SK-N-SH (cell line): ENCODE results near the gene CDK14. TPM values are rescaled to one million over a fixed set of nuclear protein-coding genes. Genes with fewer than 3 reads are reported as not detected.

Experiments used
- CTCF ChIA-PET: fragments of 300-600, 350-600 bp; formaldehyde crosslinking; extraction: SDS; loops from one replicate; lab custom pipeline; 2021; lab: Yijun Ruan, JAX
- POLR2A ChIA-PET: fragments of 350-600 bp; sonication (Branson Sonifier 250); formaldehyde crosslinking; extraction: SDS; loops from one replicate; lab custom pipeline; 2020; ENCODE audit warnings: antibody characterized with exemption, inconsistent platforms; lab: Yijun Ruan, JAX
- DNase-seq: peaks from one replicate; pipeline ENCODE4 v3.0.0; 2012
- H2AFZ ChIP-seq: fragments of 200-600 bp; sonication (generic); 2 replicates; pipeline ENCODE4 v1.8.1; 2016; ENCODE audit warnings: antibody characterized with exemption, mild to moderate bottlenecking, low read depth
- H3F3A ChIP-seq: fragments of 200-600 bp; sonication (generic); replicated peaks from 2 replicates; pipeline ENCODE3; 2016; ENCODE audit warnings: antibody characterized with exemption, mild to moderate bottlenecking; ENCODE audit not compliant: insufficient read depth
- H3K27ac ChIP-seq, 2 experiments: fragments of 200-500 bp in 1 of 2; fragments of 200-600 bp in 1 of 2; sonication (Bioruptor generic) in 1 of 2; sonication (generic), shearing (Covaris generic) in 1 of 2; 2 replicates each; pipeline versions ENCODE4 v1.5.1 to v1.6.1; 2014 to 2016; ENCODE audit warnings: low read depth in 2 of 2, inconsistent platforms in 1 of 2, low read length in 1 of 2, mild to moderate bottlenecking in 1 of 2, mixed read lengths in 1 of 2
- H3K27me3 ChIP-seq: fragments of 200-600 bp; sonication (generic), shearing (Covaris generic); 2 replicates; pipeline ENCODE4 v1.6.1; 2016; ENCODE audit warnings: mixed run types; ENCODE audit not compliant: insufficient read depth
- H3K36me3 ChIP-seq, 2 experiments: fragments of 200-500 bp in 1 of 2; fragments of 200-600 bp in 1 of 2; sonication (Bioruptor generic) in 1 of 2; sonication (generic) in 1 of 2; replicated peaks in 1 of 2; 2 replicates each; pipeline versions ENCODE3 to v1.5.1; 2014 to 2016; ENCODE audit warnings: low read length in 1 of 2, mild to moderate bottlenecking in 1 of 2; ENCODE audit not compliant: insufficient read depth in 2 of 2, control insufficient read depth in 1 of 2
- H3K4me1 ChIP-seq, 2 experiments: fragments of 200-500 bp in 1 of 2; fragments of 200-600 bp in 1 of 2; sonication (Bioruptor generic) in 1 of 2; sonication (generic), shearing (Covaris generic) in 1 of 2; 2 replicates each; pipeline versions ENCODE4 v1.5.1 to v1.6.1; 2014 to 2016; ENCODE audit warnings: low read depth in 1 of 2, low read length in 1 of 2, mixed run types in 1 of 2; ENCODE audit not compliant: insufficient read depth in 2 of 2, control insufficient read depth in 1 of 2
- H3K4me2 ChIP-seq: fragments of 200-600 bp; sonication (generic), shearing (Covaris generic); 2 replicates; pipeline ENCODE4 v1.6.1; 2017; ENCODE audit warnings: mixed run types
- H3K4me3 ChIP-seq, 2 experiments: fragments of 200-500 bp in 1 of 2; fragments of 200-600 bp in 1 of 2; sonication (Bioruptor generic) in 1 of 2; sonication (generic), shearing (Covaris generic) in 1 of 2; 2 replicates each; pipeline versions ENCODE4 v1.5.1 to v1.8.1; 2014 to 2016; ENCODE audit warnings: low read depth in 2 of 2, inconsistent platforms in 1 of 2, low read length in 1 of 2, mild to moderate bottlenecking in 1 of 2, mixed read lengths in 1 of 2, moderate library complexity in 1 of 2
- H3K79me2 ChIP-seq: fragments of 200-600 bp; sonication (generic); 2 replicates; pipeline ENCODE4 v1.8.1; 2017; ENCODE audit warnings: mild to moderate bottlenecking; ENCODE audit not compliant: insufficient read depth
- H3K9ac ChIP-seq: fragments of 200-600 bp; sonication (generic); 2 replicates; pipeline ENCODE4 v1.6.1; 2017; ENCODE audit warnings: mixed run types
- H3K9me2 ChIP-seq: fragments of 200-600 bp; sonication (generic); 2 replicates; pipeline ENCODE4 v1.6.1; 2017; ENCODE audit warnings: mixed run types
- H3K9me3 ChIP-seq: fragments of 200-600 bp; sonication (generic); 2 replicates; pipeline ENCODE4 v1.6.1; 2017; ENCODE audit warnings: mixed run types, mild to moderate bottlenecking, moderate library complexity
- H4K20me1 ChIP-seq: fragments of 200-600 bp; sonication (generic); 2 replicates; pipeline ENCODE4 v1.6.1; 2017; ENCODE audit warnings: mild to moderate bottlenecking, mixed run types; ENCODE audit not compliant: insufficient read depth
- CTCF ChIP-seq: fragments of 200-600 bp; sonication (generic); IDR thresholded peaks from 2 replicates; pipeline ENCODE4 v1.6.1; 2017; ENCODE audit warnings: antibody characterized with exemption, mild to moderate bottlenecking, moderate library complexity
- ELF1 ChIP-seq: IDR thresholded peaks from 2 replicates; pipeline ENCODE4 v1.4.0; 2012
- FOSL2 ChIP-seq: IDR thresholded peaks from 2 replicates; pipeline ENCODE4 v1.4.0; 2012; ENCODE audit warnings: low read depth, mild to moderate bottlenecking, moderate library complexity, borderline replicate concordance
- JUND ChIP-seq: IDR thresholded peaks from 2 replicates; pipeline ENCODE4 v1.4.0; 2012
- MAX ChIP-seq: IDR thresholded peaks from 2 replicates; pipeline ENCODE4 v1.4.0; 2012; ENCODE audit warnings: low read depth
- MEF2A ChIP-seq: IDR thresholded peaks from 2 replicates; pipeline ENCODE4 v1.4.0; 2012; ENCODE audit warnings: low read depth, borderline replicate concordance
- MXI1 ChIP-seq: IDR thresholded peaks from 2 replicates; pipeline ENCODE4 v1.6.1; 2012; ENCODE audit warnings: mild to moderate bottlenecking, low read depth, low read length, improper control_type of control experiment
- NRF1 ChIP-seq: IDR thresholded peaks from 2 replicates; pipeline ENCODE4 v1.6.1; 2012; ENCODE audit warnings: low read depth, mild to moderate bottlenecking, low read length
- RAD21 ChIP-seq: IDR thresholded peaks from 2 replicates; pipeline ENCODE4 v1.6.1; 2012; ENCODE audit warnings: mild to moderate bottlenecking, low read length
- RCOR1 ChIP-seq: fragments of 150-350 bp; IDR thresholded peaks from 2 replicates; pipeline ENCODE4 v1.6.1; 2017; ENCODE audit warnings: antibody characterized with exemption, low read length
- REST ChIP-seq: IDR thresholded peaks from 2 replicates; pipeline ENCODE4 v1.6.1; 2012; ENCODE audit warnings: mild to moderate bottlenecking, low read depth, low read length, moderate library complexity
- RFX5 ChIP-seq: IDR thresholded peaks from 2 replicates; pipeline ENCODE4 v1.6.1; 2012; ENCODE audit warnings: mild to moderate bottlenecking, improper control_type of control experiment, low read length
- RXRA ChIP-seq: IDR thresholded peaks from 2 replicates; pipeline ENCODE4 v1.4.0; 2012; ENCODE audit warnings: low read depth, mild to moderate bottlenecking, borderline replicate concordance
- TEAD4 ChIP-seq: IDR thresholded peaks from 2 replicates; pipeline ENCODE4 v1.4.0; 2012; ENCODE audit warnings: mild to moderate bottlenecking, borderline replicate concordance; ENCODE audit not compliant: insufficient read depth
- USF2 ChIP-seq: fragments of 150-350 bp; IDR thresholded peaks from 2 replicates; pipeline ENCODE4 v1.6.1; 2017; ENCODE audit warnings: antibody characterized with exemption, low read length, low read depth, borderline replicate concordance
- YY1 ChIP-seq: IDR thresholded peaks from 2 replicates; pipeline ENCODE4 v1.4.0; 2012; ENCODE audit warnings: low read depth, mild to moderate bottlenecking
- WGBS: methylation state at CpG from one replicate; pipeline ENCODE4 v1.1.6; 2017; ENCODE audit warnings: low lambda C conversion rate; 5-methylcytosine and 5-hydroxymethylcytosine counted together
- polyA plus RNA-seq, 3 experiments: library from polyadenylated mRNA; depleted of rRNA; stranded (reverse); fragments of >200 nt; gene quantifications; 2 replicates each; pipeline ENCODE4 v1.2.3, GENCODE V29; 2012
- TF ChIP-seq, protein P1 (sequence below): IDR thresholded peaks from 2 replicates; pipeline ENCODE4 v1.4.0; 2012; ENCODE audit warnings: low read depth, borderline replicate concordance

The CDK14 gene
- polyA plus RNA-seq, 1 of the 3 experiments (the other 2 are of a cell fraction): 13.9 TPM

- TF ChIP-seq MAX (no peak), RFX5 (no peak), USF2 (no peak), JUND (no peak), RXRA (no peak)
These were observed 467.9 kb downstream of the CDK14 start (continued) for GRCh38 chr7:91064052-91064451.

DNA sequence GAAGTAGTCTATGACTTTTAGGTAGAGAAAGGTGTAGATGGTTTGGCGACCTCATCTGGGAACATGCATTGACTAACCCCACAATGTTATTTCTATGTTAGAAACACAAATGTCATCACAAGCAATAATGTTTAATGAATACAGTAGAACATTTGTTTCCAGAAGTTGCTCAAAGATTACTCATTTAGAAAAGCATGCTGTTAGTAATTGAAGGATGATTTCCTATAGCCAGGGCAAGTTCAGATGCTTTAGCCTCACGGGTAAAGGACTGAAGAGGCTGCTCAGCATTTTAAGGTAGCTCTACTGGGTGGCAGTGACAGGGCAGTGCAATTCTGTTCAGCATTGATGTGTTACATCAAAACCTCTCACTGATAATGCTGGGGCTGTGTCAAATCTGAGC is 468.8 kb downstream of the CDK14 start:
- Histone ChIP-seq H3K27me3 (no peaks in the 10 kb centered on the region), H3F3A (no peaks in the 10 kb centered on the region), H3K9me3 (no peaks in the 10 kb centered on the region), H3K4me1 (peaks cover 4 to 8% of the 10 kb centered on the region in 2 experiments; a peak in 3 of 4 replicates), H4K20me1 (no peaks in the 10 kb centered on the region), H3K4me2 (no peak overlapping the region), H3K36me3 (peaks cover 0 to 7% of the 10 kb centered on the region in 2 experiments), H3K27ac (no peak overlapping the region), H2AFZ (no peak overlapping the region), H3K4me3 (no peak overlapping the region), H3K9me2 (no peaks in the 10 kb centered on the region), H3K79me2 (no peaks in the 10 kb centered on the region), H3K9ac (no peak overlapping the region)
- TF ChIP-seq TEAD4: no peak
- no peak for TF ChIP-seq NRF1
- TF ChIP-seq CTCF: no peak
- TF ChIP-seq, protein P1, sequence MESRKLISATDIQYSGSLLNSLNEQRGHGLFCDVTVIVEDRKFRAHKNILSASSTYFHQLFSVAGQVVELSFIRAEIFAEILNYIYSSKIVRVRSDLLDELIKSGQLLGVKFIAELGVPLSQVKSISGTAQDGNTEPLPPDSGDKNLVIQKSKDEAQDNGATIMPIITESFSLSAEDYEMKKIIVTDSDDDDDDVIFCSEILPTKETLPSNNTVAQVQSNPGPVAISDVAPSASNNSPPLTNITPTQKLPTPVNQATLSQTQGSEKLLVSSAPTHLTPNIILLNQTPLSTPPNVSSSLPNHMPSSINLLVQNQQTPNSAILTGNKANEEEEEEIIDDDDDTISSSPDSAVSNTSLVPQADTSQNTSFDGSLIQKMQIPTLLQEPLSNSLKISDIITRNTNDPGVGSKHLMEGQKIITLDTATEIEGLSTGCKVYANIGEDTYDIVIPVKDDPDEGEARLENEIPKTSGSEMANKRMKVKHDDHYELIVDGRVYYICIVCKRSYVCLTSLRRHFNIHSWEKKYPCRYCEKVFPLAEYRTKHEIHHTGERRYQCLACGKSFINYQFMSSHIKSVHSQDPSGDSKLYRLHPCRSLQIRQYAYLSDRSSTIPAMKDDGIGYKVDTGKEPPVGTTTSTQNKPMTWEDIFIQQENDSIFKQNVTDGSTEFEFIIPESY: no peak
- TF ChIP-seq JUND: no peak
- no peak for TF ChIP-seq MXI1
- TF ChIP-seq RCOR1: no peak
- TF ChIP-seq RXRA: no peak
- no peak for TF ChIP-seq ELF1
- TF ChIP-seq FOSL2: no peak
- TF ChIP-seq RFX5: no peak
- TF ChIP-seq REST: no peak
- TF ChIP-seq YY1: no peak
- TF ChIP-seq RAD21: no peak
- TF ChIP-seq MEF2A: no peak
- ChIA-PET CTCF (interaction anchor here (1.0 to 4.6 kb wide), 4 partner anchors 11 to 719 kb away, joined by 3 to 21 read pairs (median 4); no protein-coding TSS in a partner anchor), POLR2A (no interaction called here)
- no peak for DNase-seq
- 90% methylated on average over 2 of the region's 2 CpGs for WGBS
